Stimulated activated naive CD8-positive, alpha-beta T cell treated with anti-CD3 and anti-CD28 coated beads, Interleukin-15, amount 100 ng/mL, for 72 hours (primary cell): Measurements from ENCODE around the gene GIPC3.

Source experiments
- ATAC-seq: fragments of 150-1000 bp; cut with Tn5 transposase; 2 replicates; pipeline ENCODE4 v1.10.0; 2021; ENCODE audit warnings: mild to moderate bottlenecking, moderate library complexity
- DNase-seq, 2 donors: peaks; one replicate each; pipeline ENCODE4 v3.0.0; 2021 to 2022
- H3K27ac Mint-ChIP-seq, 2 donors: one replicate each; pipeline ENCODE4 v1.8.0; 2022; ENCODE audit warnings: mild to moderate bottlenecking in 2 of 2, mixed read lengths in 2 of 2, moderate library complexity in 2 of 2
- H3K27me3 Mint-ChIP-seq: one replicate; pipeline ENCODE4 v1.8.0; 2022; ENCODE audit warnings: mixed read lengths
- H3K4me1 Mint-ChIP-seq: one replicate; pipeline ENCODE4 v1.8.0; 2022; ENCODE audit warnings: mild to moderate bottlenecking, mixed read lengths
- H3K4me3 Mint-ChIP-seq, 2 donors: one replicate each; pipeline ENCODE4 v1.8.0; 2022; ENCODE audit warnings: mild to moderate bottlenecking in 2 of 2, mixed read lengths in 2 of 2, moderate library complexity in 1 of 2
- H3K9me3 Mint-ChIP-seq, 2 donors: one replicate each; pipeline ENCODE4 v1.8.0; 2022; ENCODE audit warnings: mixed read lengths in 2 of 2

Gene GIPC3

GRCh38 chr19:3585301-3586126 lies at the start of gene GIPC3:
TSS of gene GIPC3 (plus strand) at chr19:3585478. CDS start at chr19:3585598, 120 bp downstream.
- peak; percentile 48 for ATAC-seq
- H3K4me1 Mint-ChIP-seq, result peaks cover 9% of the 10 kb centered on the region
- no peak for DNase-seq
- H3K9me3 Mint-ChIP-seq, result no peaks in the 10 kb centered on the region
- peak within 1 kb of the TSS; percentile 22 to 74 for H3K4me3 Mint-ChIP-seq
- no peaks in the 10 kb centered on the region for H3K27me3 Mint-ChIP-seq
- H3K27ac Mint-ChIP-seq, result peak within 1 kb of the TSS in 1 of 2 donors; percentile 42

GRCh38 chr19:3535563-3535965 lies 49.7 kb upstream of the GIPC3 start:
- no peak overlapping the region for H3K4me3 Mint-ChIP-seq
- H3K27me3 Mint-ChIP-seq, result no peaks in the 10 kb centered on the region
- H3K9me3 Mint-ChIP-seq, result no peaks in the 10 kb centered on the region
- DNase-seq (no peak), ATAC-seq (no peak)
- H3K4me1 Mint-ChIP-seq, result peaks cover 7% of the 10 kb centered on the region
- H3K27ac Mint-ChIP-seq, result no peak overlapping the region

GRCh38 chr19:3535981-3536380 lies 49.3 kb upstream of the GIPC3 start:
- no peak for ATAC-seq
- peaks cover 7% of the 10 kb centered on the region for H3K4me1 Mint-ChIP-seq
- H3K4me3 Mint-ChIP-seq, result no peak overlapping the region
- H3K27me3 Mint-ChIP-seq, result no peaks in the 10 kb centered on the region
- no peaks in the 10 kb centered on the region for H3K9me3 Mint-ChIP-seq
- H3K27ac Mint-ChIP-seq, result peak overlapping the region in 1 of 2 donors; percentile 50
- no peak for DNase-seq

- peaks cover 7% of the 10 kb centered on the region for H3K4me1 Mint-ChIP-seq
- H3K27me3 Mint-ChIP-seq, result no peaks in the 10 kb centered on the region
- H3K4me3 Mint-ChIP-seq, result no peak overlapping the region
- ATAC-seq (no peak), DNase-seq (no peak)
- peak overlapping the region in 1 of 2 donors; percentile 48 for H3K27ac Mint-ChIP-seq
- H3K9me3 Mint-ChIP-seq, result no peaks in the 10 kb centered on the region
These were observed 48.7 kb upstream of the GIPC3 start for GRCh38 chr19:3536429-3537100.

GRCh38 chr19:3537101-3537437 lies 48.2 kb upstream of the GIPC3 start:
- Mint-ChIP-seq H3K27ac (no peak overlapping the region), H3K4me3 (peak overlapping the region in 1 of 2 donors; percentile 21)

GRCh38 chr19:3537438-3538240 lies 47.6 kb upstream of the GIPC3 start:
- peak overlapping the region in 1 of 2 donors; percentile 21 for H3K4me3 Mint-ChIP-seq
- DNase-seq (no peak), ATAC-seq (peak; percentile 20)
- H3K9me3 Mint-ChIP-seq, result no peaks in the 10 kb centered on the region
- peaks cover 7% of the 10 kb centered on the region for H3K4me1 Mint-ChIP-seq
- peak overlapping the region in 1 of 2 donors; percentile 77 for H3K27ac Mint-ChIP-seq
- no peaks in the 10 kb centered on the region for H3K27me3 Mint-ChIP-seq

More at GRCh38 chr19:3537101-3537437, 48.2 kb upstream of the GIPC3 start:
- no peaks in the 10 kb centered on the region for H3K9me3 Mint-ChIP-seq
- no peaks in the 10 kb centered on the region for H3K27me3 Mint-ChIP-seq
- no peak for ATAC-seq
- peaks cover 7% of the 10 kb centered on the region for H3K4me1 Mint-ChIP-seq
- no peak for DNase-seq

GRCh38 chr19:3538258-3538929 lies 46.9 kb upstream of the GIPC3 start:
- no peak for DNase-seq
- H3K4me3 Mint-ChIP-seq, result no peak overlapping the region

GRCh38 chr19:3538965-3539755 lies 46.1 kb upstream of the GIPC3 start, which contains the start of gene TEKTIP1:
TSS of gene TEKTIP1 (plus strand) at chr19:3539174. CDS start at chr19:3539178, 4 bp downstream.
- H3K4me1 Mint-ChIP-seq, result peaks cover 7% of the 10 kb centered on the region
- H3K4me3 Mint-ChIP-seq, result no peak within 1 kb of the TSS
- no peaks in the 10 kb centered on the region for H3K27me3 Mint-ChIP-seq
- DNase-seq, result no peak
- peak within 1 kb of the TSS in 1 of 2 donors; percentile 91 for H3K27ac Mint-ChIP-seq
- no peaks in the 10 kb centered on the region for H3K9me3 Mint-ChIP-seq
- ATAC-seq, result no peak

More at GRCh38 chr19:3538258-3538929, 46.9 kb upstream of the GIPC3 start:
- no peak for ATAC-seq
- H3K27me3 Mint-ChIP-seq, result no peaks in the 10 kb centered on the region
- H3K27ac Mint-ChIP-seq, result peak overlapping the region in 1 of 2 donors; percentile 77
- H3K4me1 Mint-ChIP-seq, result peaks cover 7% of the 10 kb centered on the region
- no peaks in the 10 kb centered on the region for H3K9me3 Mint-ChIP-seq

GRCh38 chr19:3539756-3540118 lies 45.5 kb upstream of the GIPC3 start:
- no peak for ATAC-seq

GRCh38 chr19:3543150-3544057 lies 41.9 kb upstream of the GIPC3 start:
- no peaks in the 10 kb centered on the region for H3K27me3 Mint-ChIP-seq
- H3K27ac Mint-ChIP-seq, result peak overlapping the region in 1 of 2 donors; percentile 74
- H3K9me3 Mint-ChIP-seq, result no peaks in the 10 kb centered on the region
- ATAC-seq (peak; percentile 29), DNase-seq (no peak)
- H3K4me1 Mint-ChIP-seq, result peaks cover 25% of the 10 kb centered on the region
- H3K4me3 Mint-ChIP-seq, result no peak overlapping the region

More at GRCh38 chr19:3539756-3540118, 45.5 kb upstream of the GIPC3 start:
- H3K9me3 Mint-ChIP-seq, result no peaks in the 10 kb centered on the region
- DNase-seq, result no peak
- peak overlapping the region in 1 of 2 donors; percentile 91 for H3K27ac Mint-ChIP-seq
- H3K4me1 Mint-ChIP-seq, result peaks cover 7% of the 10 kb centered on the region
- no peaks in the 10 kb centered on the region for H3K27me3 Mint-ChIP-seq
- H3K4me3 Mint-ChIP-seq, result no peak overlapping the region

- DNase-seq (no peak), ATAC-seq (peak; percentile 1)
- Mint-ChIP-seq H3K27me3 (no peaks in the 10 kb centered on the region), H3K27ac (peak overlapping the region in 1 of 2 donors; percentile 63), H3K4me1 (peaks cover 31% of the 10 kb centered on the region), H3K9me3 (no peaks in the 10 kb centered on the region), H3K4me3 (no peak overlapping the region)
These were observed 41.3 kb upstream of the GIPC3 start for GRCh38 chr19:3544058-3544376.

- no peaks in the 10 kb centered on the region for H3K9me3 Mint-ChIP-seq
- H3K27me3 Mint-ChIP-seq, result no peaks in the 10 kb centered on the region
- peak overlapping the region in 1 of 2 donors; percentile 82 for H3K27ac Mint-ChIP-seq
- peaks cover 33% of the 10 kb centered on the region for H3K4me1 Mint-ChIP-seq
- DNase-seq, result peak; percentile 79 to 81
- no peak overlapping the region for H3K4me3 Mint-ChIP-seq
- peak; percentile 68 for ATAC-seq
These were observed 40.3 kb upstream of the GIPC3 start for GRCh38 chr19:3544742-3545668.

- Mint-ChIP-seq H3K9me3 (no peaks in the 10 kb centered on the region), H3K27ac (peak overlapping the region in 1 of 2 donors; percentile 95), H3K27me3 (no peaks in the 10 kb centered on the region), H3K4me1 (peaks cover 34% of the 10 kb centered on the region), H3K4me3 (no peak overlapping the region)
- DNase-seq (no peak), ATAC-seq (no peak)
These were observed 39.6 kb upstream of the GIPC3 start for GRCh38 chr19:3545669-3546034.
